NCI-H510A (cell line): ENCODE data around the gene PRDM13.
"Not testable (repeated sequence)": the region's sequence is repeated elsewhere in the genome, so short reads cannot be mapped to it uniquely, and the experiment has no call there.

Experiments
- DNase-seq: peaks from one replicate; lab custom pipeline; 2025; lab: John Stamatoyannopoulos, UW

The PRDM13 gene

GRCh38 chr6:99603421-99604165 lies 3.0 kb upstream of the PRDM13 start:
- DNase-seq, result no peak

- no peak for DNase-seq
These were observed 2.2 kb upstream of the PRDM13 start for GRCh38 chr6:99604166-99605073.

GRCh38 chr6:99605074-99605734 lies 1.4 kb upstream of the PRDM13 start:
- DNase-seq, result no peak

- DNase-seq, result no peak
These were observed 550 bp upstream of the PRDM13 start for GRCh38 chr6:99605911-99606655.

GRCh38 chr6:99607416-99608036 lies 893 bp downstream of the PRDM13 start:
- DNase-seq, result no peak

- DNase-seq, result no peak
These were observed 1.6 kb downstream of the PRDM13 start for GRCh38 chr6:99608059-99608885.

GRCh38 chr6:99608886-99609482 lies 2.4 kb downstream of the PRDM13 start:
- DNase-seq, result no peak

- no peak for DNase-seq
These were observed 3.4 kb downstream of the PRDM13 start for GRCh38 chr6:99609905-99610489.

GRCh38 chr6:99611148-99611547 lies 4.5 kb downstream of the PRDM13 start:
- DNase-seq, result no peak

- DNase-seq, result no peak
These were observed 6.1 kb downstream of the PRDM13 start for GRCh38 chr6:99612551-99613408.

- peak; percentile 37 for DNase-seq
These were observed 6.7 kb downstream of the PRDM13 start for GRCh38 chr6:99613409-99613704.

- peak; percentile 37 for DNase-seq
These were observed 7.2 kb downstream of the PRDM13 start for GRCh38 chr6:99613705-99614429.

GRCh38 chr6:99614430-99615186 lies 8.0 kb downstream of the PRDM13 start:
- peak; percentile 62 for DNase-seq

GRCh38 chr6:99617131-99617530 lies 10.5 kb downstream of the PRDM13 start:
- no peak for DNase-seq

GRCh38 chr6:99618649-99619408 lies 12.2 kb downstream of the PRDM13 start:
- no peak for DNase-seq

- no peak for DNase-seq
These were observed 12.8 kb downstream of the PRDM13 start for GRCh38 chr6:99619409-99619762.

- not testable (repeated sequence) for DNase-seq
These were observed 15.4 kb downstream of the PRDM13 start for GRCh38 chr6:99622044-99622443.
